GM12892 (cell line): Measurements from ENCODE around the gene WDSUB1.

Experiments used
- DNase-seq: peaks from one replicate; pipeline ENCODE4 v3.0.0; 2011; ENCODE audit not compliant: insufficient read length
- FAIRE-seq: peaks from 2 replicates; lab custom pipeline; 2011; peaks lifted over from hg19 to GRCh38; lab: Jason Lieb, UNC
- POLR2A ChIP-seq: IDR thresholded peaks from 2 replicates; pipeline ENCODE4 v1.6.1; 2011; ENCODE audit warnings: low read depth, low read length, control low read depth
- POLR2AphosphoS5 ChIP-seq: IDR thresholded peaks from 2 replicates; pipeline ENCODE4 v1.6.1; 2011; ENCODE audit warnings: low read depth, low read length, control low read depth
- TAF1 ChIP-seq: IDR thresholded peaks from 2 replicates; pipeline ENCODE4 v1.6.1; 2011; ENCODE audit warnings: low read depth, mild to moderate bottlenecking, control low read depth, low read length, borderline replicate concordance

WDSUB1 gene

DNA sequence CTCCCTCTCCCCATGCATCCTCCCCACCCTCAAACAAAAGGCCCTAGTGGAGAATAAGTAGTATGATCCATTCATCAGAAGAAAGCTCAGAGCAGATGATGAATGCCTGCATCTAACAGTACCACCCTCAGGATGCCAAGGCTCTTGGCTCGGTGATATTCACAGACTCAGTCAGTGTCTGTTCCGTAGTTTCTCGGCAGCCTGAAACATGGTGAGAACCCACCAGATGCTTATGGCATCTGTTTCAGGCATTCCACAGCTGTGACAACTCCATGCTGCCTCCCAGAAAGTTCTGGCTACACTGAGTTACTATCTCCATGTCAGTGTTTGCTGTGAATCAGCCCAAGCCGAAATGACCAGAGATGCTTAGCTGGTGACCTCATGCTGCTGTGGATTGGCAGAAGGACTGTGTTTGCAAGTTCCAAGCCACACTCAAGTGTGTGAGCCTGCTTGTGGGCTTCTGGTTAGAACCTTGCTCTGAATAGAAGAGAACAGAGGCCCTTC lies 83.9 kb downstream of the WDSUB1 start:
- no peak for FAIRE-seq

DNA sequence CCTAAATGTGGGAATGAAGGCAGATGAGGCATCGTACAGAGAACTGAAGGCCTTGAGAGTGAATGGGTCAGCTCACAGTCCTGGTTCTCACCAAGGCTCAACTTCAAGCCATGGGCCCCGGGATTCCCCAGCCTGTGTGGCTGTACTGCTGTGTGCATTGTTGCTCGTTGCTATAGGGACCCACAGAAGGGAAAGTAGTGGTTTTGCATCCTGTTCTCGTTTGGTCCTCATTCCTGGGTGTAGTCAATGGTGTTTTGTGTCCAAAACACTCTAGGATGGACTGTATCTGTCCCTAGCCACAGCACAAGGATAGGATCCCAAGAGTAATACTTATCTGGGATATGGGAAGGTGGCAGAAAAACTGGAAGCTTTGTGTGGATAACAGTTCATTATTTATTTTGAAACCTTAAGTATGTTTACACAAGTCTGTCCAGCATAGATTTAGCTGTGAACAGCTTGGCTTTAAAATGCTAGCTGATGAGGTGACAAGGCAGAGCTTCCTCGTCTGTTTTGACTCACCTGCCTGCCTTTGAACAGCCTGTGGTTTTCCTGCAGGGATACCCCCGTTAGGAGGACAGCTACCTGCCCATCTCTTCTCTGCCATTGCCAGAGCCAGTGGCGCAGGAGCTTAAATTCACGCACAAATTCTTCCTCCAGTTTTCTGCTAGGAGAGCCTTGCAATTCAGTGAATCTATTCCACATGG lies 85.0 kb downstream of the WDSUB1 start:
- DNase-seq (peak; percentile 38), FAIRE-seq (peak; percentile 64)
- TF ChIP-seq POLR2AphosphoS5 (no peak), POLR2A (no peak), TAF1 (no peak)

More for the DNA sequence above, 83.9 kb downstream of the WDSUB1 start:
- no peak for DNase-seq
- TF ChIP-seq TAF1 (no peak), POLR2AphosphoS5 (no peak), POLR2A (no peak)

DNA sequence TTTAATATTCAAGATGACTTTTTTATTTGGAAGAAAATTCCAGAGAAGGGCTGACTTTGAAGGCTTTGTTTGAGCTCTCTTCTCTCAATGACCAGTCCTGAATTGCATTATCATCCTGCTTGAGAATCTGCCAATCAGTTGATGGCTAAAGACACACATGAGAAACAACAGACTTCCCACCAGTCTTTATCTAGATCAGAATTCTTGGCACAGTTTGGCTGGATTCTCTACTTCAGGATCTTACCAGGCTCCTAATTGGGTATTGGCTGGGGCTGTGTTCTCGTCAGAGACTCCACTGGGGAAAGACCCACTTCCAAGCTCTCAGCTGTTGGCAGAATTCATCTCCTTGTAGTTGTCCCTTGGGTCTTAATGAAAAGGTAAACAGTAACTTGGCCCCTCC lies 86.0 kb downstream of the WDSUB1 start:
- FAIRE-seq (no peak), DNase-seq (no peak)
- no peak for TF ChIP-seq POLR2AphosphoS5
- no peak for TF ChIP-seq TAF1
- no peak for TF ChIP-seq POLR2A

DNA sequence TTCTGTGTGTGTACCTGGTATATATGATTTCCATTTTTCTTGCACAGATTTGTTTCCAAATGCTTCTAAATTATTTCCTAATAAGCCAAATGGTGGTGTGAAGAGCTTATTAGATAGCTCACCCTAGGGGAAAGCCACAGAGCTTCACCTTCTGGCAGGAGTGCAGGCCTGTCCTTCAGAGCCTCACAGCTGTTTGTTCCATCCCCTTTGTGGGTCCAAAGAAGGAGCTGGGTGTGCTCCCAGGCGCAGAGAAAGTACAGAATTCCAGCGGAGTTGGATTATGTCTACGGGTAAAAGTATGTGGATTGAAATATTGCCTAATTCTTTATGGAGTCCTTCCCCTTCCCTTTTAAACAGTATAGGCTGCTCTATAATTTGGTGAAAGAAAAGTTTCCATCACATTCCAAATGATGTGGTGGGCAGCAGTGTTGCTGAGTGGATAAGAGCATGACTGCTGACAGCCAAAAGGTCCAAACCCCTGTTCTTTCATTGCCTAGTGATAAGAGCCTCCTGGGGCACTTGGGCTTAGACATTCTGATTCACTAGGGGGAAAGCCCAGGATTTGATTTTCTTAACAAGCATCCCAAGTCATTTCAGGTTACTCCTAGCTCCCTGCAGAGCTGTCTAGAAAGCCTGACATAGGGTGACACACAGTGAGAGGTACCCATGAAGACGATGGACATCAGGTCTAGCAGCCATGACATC lies 86.6 kb downstream of the WDSUB1 start:
- no peak for TF ChIP-seq TAF1
- TF ChIP-seq POLR2AphosphoS5, result no peak
- TF ChIP-seq POLR2A, result no peak
- DNase-seq, result no peak
- FAIRE-seq, result no peak

DNA sequence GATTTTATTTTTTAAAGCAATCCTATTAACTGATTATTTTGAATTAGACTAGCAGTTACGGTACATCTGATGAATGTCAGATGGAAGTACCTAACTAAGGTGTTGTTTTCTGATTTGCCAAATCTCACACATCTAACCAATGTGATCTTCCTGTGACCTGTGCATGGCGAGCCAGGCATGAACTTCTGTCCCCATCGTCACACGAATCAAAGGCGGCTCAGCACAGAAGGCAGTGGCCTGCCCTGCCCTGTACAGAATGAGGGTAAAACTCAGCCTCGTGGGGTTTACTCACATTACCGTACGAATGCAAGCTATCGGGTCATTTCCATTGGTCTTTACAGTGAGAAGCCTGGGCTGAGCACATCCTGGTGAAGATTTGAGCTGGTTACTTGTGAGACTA lies 87.3 kb downstream of the WDSUB1 start:
- TF ChIP-seq TAF1, result no peak
- DNase-seq (no peak), FAIRE-seq (no peak)

DNA sequence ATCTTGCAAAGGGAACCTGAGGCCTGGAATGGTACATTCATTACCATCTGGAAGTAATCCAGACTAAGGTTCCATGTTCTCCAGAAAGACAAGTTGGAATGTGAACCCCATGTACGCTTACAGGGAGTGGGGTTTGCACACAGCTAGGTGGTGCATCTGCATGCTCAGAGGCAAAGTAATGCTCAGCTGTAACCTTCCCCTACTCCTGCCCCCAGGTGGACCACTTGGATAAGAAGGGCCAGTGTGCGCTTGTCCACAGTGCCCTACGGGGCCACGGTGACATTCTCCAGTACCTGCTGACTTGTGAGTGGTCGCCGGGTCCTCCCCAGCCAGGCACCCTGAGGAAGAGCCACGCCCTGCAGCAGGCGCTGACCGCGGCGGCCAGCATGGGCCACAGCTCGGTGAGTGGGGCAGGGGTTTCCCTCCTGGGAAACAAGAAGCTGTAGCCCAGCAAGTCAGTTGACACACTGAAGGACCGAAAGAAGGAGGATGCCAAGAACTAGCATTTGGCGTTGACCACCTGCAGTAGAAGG lies 90.0 kb downstream of the WDSUB1 start:
- no peak for TF ChIP-seq POLR2A
- TF ChIP-seq TAF1, result no peak
- no peak for TF ChIP-seq POLR2AphosphoS5
- no peak for FAIRE-seq
- DNase-seq, result no peak

DNA sequence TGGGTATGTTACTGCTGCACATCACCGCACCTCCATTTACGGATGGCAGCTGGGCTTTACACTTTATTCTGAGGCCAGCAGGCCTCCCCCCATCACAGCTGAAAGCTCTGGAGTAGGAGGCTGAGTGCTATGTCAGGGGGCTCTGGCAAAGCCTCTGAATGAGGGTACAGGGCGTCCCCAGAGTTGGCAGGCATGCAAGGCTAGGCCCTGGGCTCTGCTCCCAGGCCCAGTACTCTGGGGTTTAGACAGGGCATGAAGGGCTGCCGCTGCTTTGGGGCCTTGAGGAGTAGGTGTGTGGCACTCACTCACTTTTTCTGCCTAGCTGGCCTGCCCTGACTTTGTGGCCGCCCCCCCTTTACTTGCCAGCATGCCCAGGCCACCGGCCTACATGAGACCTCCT lies 90.8 kb downstream of the WDSUB1 start:
- no peak for DNase-seq
- FAIRE-seq, result no peak
- TF ChIP-seq POLR2AphosphoS5 (no peak), POLR2A (no peak), TAF1 (no peak)

DNA sequence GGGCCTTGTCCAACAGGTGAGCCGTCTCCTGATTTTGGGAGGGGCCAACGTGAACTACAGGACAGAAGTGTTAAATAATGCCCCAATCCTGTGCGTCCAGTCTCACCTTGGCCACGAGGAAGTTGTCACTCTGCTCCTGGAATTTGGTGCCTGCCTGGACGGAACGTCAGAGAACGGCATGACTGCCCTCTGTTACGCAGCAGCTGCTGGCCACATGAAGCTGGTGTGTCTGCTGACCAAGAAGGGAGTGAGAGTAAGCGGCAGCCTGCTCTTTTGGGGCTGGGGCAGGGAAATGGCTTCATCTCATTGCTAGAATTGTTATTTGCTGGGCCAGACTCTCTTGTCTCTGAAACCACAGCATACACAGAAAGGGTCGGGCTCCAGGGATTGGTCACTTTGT lies 92.3 kb downstream of the WDSUB1 start:
- DNase-seq (no peak), FAIRE-seq (no peak)
- no peak for TF ChIP-seq TAF1

DNA sequence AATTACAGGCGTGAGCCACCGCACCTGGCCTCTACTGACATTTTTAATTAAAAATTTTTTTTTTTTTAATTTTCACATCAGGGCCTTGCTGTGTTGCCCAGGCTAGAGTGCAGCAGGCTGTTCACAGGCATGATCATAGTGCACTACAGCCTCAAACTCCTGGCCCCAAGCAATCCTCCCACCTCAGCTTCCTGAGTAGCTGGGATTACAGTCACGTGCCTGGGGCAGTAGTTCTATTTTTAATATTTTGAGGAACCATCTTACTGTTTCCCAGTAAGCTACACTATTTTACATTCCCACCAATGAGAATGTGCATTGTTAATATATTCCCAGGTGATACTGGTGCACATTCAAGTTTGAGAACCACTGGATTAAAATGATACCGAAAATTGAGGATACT lies 92.7 kb downstream of the WDSUB1 start:
- TF ChIP-seq TAF1, result no peak
- no peak for TF ChIP-seq POLR2AphosphoS5
- TF ChIP-seq POLR2A, result no peak
- FAIRE-seq (no peak), DNase-seq (no peak)

DNA sequence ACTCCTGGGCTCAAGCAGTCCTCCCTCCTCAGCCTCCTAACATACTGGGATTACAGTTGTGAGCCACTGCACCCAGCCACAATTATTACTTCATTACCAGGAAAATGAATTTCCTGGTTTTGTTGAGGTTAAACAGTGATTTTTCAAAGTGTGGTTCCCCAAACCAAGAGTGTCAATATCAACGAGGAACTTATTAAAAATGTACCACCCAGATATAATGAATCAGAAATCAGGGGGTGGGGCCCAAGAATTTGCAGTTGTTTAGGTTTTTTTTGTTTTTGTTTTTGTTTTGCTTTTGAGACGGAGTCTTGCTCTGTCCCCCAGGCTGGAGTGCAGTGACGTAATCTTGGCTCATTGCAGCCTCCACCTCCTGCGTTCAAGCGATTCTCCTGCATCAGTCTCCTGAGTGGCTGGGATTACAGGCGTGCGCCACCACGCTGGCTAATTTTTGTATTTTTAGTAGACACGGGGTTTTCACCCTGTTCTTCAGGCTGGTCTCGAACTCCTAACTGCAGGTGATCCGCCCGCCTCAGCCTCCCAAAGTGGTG lies 94.1 kb downstream of the WDSUB1 start:
- FAIRE-seq (no peak), DNase-seq (no peak)
- TF ChIP-seq POLR2AphosphoS5 (no peak), TAF1 (no peak), POLR2A (no peak)

DNA sequence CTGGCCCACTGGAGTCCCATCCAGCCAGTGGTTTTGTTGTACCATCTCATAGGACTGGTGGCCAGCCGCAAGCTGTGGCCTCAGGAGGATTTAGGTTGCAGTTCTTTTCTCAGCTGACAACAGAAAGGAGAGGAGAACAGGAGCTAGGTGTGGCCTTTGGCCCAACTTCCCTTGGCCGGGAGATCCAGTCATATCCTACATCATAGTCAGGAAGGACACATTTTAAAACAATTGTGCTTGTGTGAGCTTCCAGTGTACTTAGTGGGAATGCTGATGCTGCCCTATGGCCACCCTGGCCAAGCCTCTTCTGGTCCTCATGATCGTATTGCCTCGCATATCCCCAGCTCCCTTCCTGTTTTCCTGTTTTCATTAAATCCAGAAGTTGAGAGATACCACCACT lies 98.1 kb downstream of the WDSUB1 start:
- TF ChIP-seq POLR2A (no peak), TAF1 (no peak), POLR2AphosphoS5 (no peak)
- no peak for DNase-seq
- no peak for FAIRE-seq

DNA sequence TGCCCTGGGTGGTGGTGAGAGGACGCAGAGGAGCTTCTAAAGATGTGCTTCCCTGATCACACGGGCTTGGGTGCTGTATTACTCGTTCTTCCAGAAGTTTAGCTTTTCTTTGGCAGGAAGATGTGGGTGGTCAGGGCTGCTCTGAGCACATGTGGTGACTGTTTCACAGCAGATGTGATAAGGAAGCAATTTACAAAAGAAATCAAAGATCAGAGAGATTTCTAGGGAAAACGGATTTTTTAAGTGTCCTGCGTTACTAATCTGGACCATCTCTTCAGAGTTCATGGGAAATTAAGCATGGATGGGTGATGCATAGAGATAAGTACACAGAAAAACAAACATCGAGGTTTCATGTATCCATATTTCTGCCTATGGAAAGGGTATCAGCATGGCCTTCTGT lies 99.4 kb downstream of the WDSUB1 start:
- no peak for FAIRE-seq

More for the DNA sequence above, 99.4 kb downstream of the WDSUB1 start:
- DNase-seq, result no peak
- TF ChIP-seq POLR2A (no peak), POLR2AphosphoS5 (no peak), TAF1 (no peak)
